Endothelial cell of umbilical vein (primary cell): ENCODE results near the gene STXBP5L. TPM values are rescaled to one million over a fixed set of nuclear protein-coding genes. Genes with fewer than 3 reads are reported as not detected.
A peak's percentile ranks its signal among the peaks of the same experiment; 100 is the strongest.

Experiments used
- Bru-seq: library from RNA; stranded (reverse); fragments of 400-500 nt; gene quantifications from one replicate; lab custom pipeline; 2021; lab: Mats Ljungman, UMichigan
- BruChase-seq, 2 experiments: library from RNA; stranded (reverse); fragments of 400-500 nt; gene quantifications; one replicate each; lab custom pipeline; 2021; lab: Mats Ljungman, UMichigan
- BruUV-seq: library from RNA; stranded (reverse); fragments of 400-500 nt; replicated peaks from 2 replicates; lab custom pipeline; 2021; lab: Mats Ljungman, UMichigan
- CTCF ChIA-PET: fragments of 300-600, 350-600 bp; sonication (Branson Sonifier 250); formaldehyde crosslinking; loops from one replicate; lab custom pipeline; 2021; ENCODE audit warnings: antibody characterized with exemption, inconsistent platforms; lab: Charles Lee
- POLR2A ChIA-PET: fragments of 300-600, 350-600 bp; sonication (Branson Sonifier 250); formaldehyde crosslinking; loops from one replicate; lab custom pipeline; 2021; ENCODE audit warnings: antibody characterized with exemption, inconsistent platforms; lab: Charles Lee
- DNase-seq: peaks from one replicate; pipeline ENCODE4 v3.0.0-alpha.2; 2011; ENCODE audit warnings: low read depth, low spot score
- FAIRE-seq: peaks from 2 replicates; lab custom pipeline; 2011; peaks lifted over from hg19 to GRCh38; lab: Jason Lieb, UNC
- H2AFZ ChIP-seq: 2 replicates; pipeline ENCODE4 v1.6.0; 2012; ENCODE audit warnings: low read depth, low read length, control low read depth, inconsistent platforms
- H3K27ac ChIP-seq: 2 replicates; pipeline ENCODE4 v1.5.1; 2011; ENCODE audit warnings: low read depth, mild to moderate bottlenecking, control low read depth, low read length, moderate library complexity; ENCODE audit not compliant: insufficient read depth
- H3K27me3 ChIP-seq, 2 experiments: 2 replicates each; pipeline versions ENCODE4 v1.6.0 to v1.6.1; 2011; ENCODE audit warnings: low read length in 2 of 2, mixed read lengths in 1 of 2; ENCODE audit not compliant: control insufficient read depth in 2 of 2, insufficient read depth in 2 of 2
- H3K36me3 ChIP-seq, 2 experiments: 2 replicates in 1 of 2; 3 replicates in 1 of 2; pipeline ENCODE4 v1.5.1; 2011; ENCODE audit warnings: low read length in 2 of 2, mild to moderate bottlenecking in 1 of 2, moderate library complexity in 1 of 2; ENCODE audit not compliant: control insufficient read depth in 2 of 2, insufficient read depth in 2 of 2; ENCODE audit errors: extremely low read depth in 1 of 2
- H3K4me1 ChIP-seq: 3 replicates; pipeline ENCODE4 v1.5.1; 2011; ENCODE audit warnings: mild to moderate bottlenecking, low read length; ENCODE audit not compliant: control insufficient read depth, insufficient read depth; ENCODE audit errors: extremely low read depth
- H3K4me2 ChIP-seq: 2 replicates; pipeline ENCODE4 v1.6.1; 2011; ENCODE audit warnings: low read length, control low read depth, mixed read lengths; ENCODE audit not compliant: insufficient read depth
- H3K4me3 ChIP-seq, 3 experiments: fragments of 200-600 bp in 1 of 3; sonication (generic), shearing (Covaris generic) in 1 of 3; replicated peaks in 1 of 3; 2 replicates each; pipeline ENCODE4 v1.5.1; 2011 to 2016; ENCODE audit warnings: control low read depth in 3 of 3, low read length in 3 of 3, mild to moderate bottlenecking in 2 of 3, inconsistent platforms in 1 of 3, low read depth in 1 of 3, moderate library complexity in 1 of 3; ENCODE audit not compliant: insufficient read depth in 1 of 3
- H3K79me2 ChIP-seq: 2 replicates; pipeline ENCODE4 v1.6.0; 2012; ENCODE audit warnings: low read length, inconsistent platforms; ENCODE audit not compliant: control insufficient read depth, insufficient read depth
- H3K9ac ChIP-seq: replicated peaks from 2 replicates; pipeline ENCODE3; 2011; ENCODE audit warnings: low read length, control low read depth; ENCODE audit not compliant: insufficient read depth; ENCODE audit errors: extremely low read depth
- H3K9me1 ChIP-seq: replicated peaks from 3 replicates; pipeline ENCODE4 v1.6.0; 2011; ENCODE audit warnings: mild to moderate bottlenecking, low read length; ENCODE audit not compliant: control insufficient read depth, insufficient read depth; ENCODE audit errors: extremely low read depth
- H3K9me3 ChIP-seq: replicated peaks from 2 replicates; pipeline ENCODE4 v1.5.1; 2012; ENCODE audit warnings: low read length, inconsistent platforms; ENCODE audit not compliant: control insufficient read depth, insufficient read depth
- H4K20me1 ChIP-seq: replicated peaks from 2 replicates; pipeline ENCODE3; 2011; ENCODE audit warnings: mild to moderate bottlenecking, low read length; ENCODE audit not compliant: control insufficient read depth, insufficient read depth; ENCODE audit errors: extremely low read depth
- EZH2 ChIP-seq: IDR thresholded peaks from 2 replicates; pipeline ENCODE4 v1.6.1; 2012; ENCODE audit warnings: borderline replicate concordance, low read depth, mild to moderate bottlenecking, moderate library complexity, low read length, inconsistent platforms; ENCODE audit not compliant: severe bottlenecking
- GATA2 ChIP-seq: IDR thresholded peaks from 2 replicates; pipeline ENCODE4 v1.7.0; 2011; ENCODE audit warnings: low read depth, mild to moderate bottlenecking, moderate library complexity, mixed read lengths, low read length; ENCODE audit not compliant: insufficient read length, insufficient read depth
- JUN ChIP-seq: IDR thresholded peaks from 2 replicates; pipeline ENCODE4 v1.6.1; 2011; ENCODE audit warnings: borderline replicate concordance, low read depth; ENCODE audit not compliant: insufficient read length, insufficient read depth
- POLR2A ChIP-seq: IDR thresholded peaks from 2 replicates; pipeline ENCODE4 v1.6.1; 2012; ENCODE audit warnings: low read depth, mild to moderate bottlenecking, control low read depth, low read length
- POLR2AphosphoS5 ChIP-seq: IDR thresholded peaks from 2 replicates; pipeline ENCODE4 v1.6.1; 2012; ENCODE audit warnings: low read depth, mild to moderate bottlenecking, control low read depth, low read length, moderate library complexity; ENCODE audit not compliant: insufficient read depth
- dilution Hi-C: fragments of 300-500 bp; cut with MboI; formaldehyde crosslinking; loops from one replicate; pipeline ENCODE4 v1.15.0; 2019; ENCODE audit warnings: low sequenced_read_pairs; ENCODE audit not compliant: extremely low pct_ligation_motif_present
- intact Hi-C: fragments of 100-400 bp; cut with micrococcal nuclease; formaldehyde crosslinking; loops from one replicate; pipeline ENCODE4 v1.10.0; 2022
- long read RNA-seq: library from polyadenylated mRNA; stranded (forward); transcript quantifications from one replicate; pipeline ENCODE4 v2.0.0, GENCODE V29; 2021
- polyA minus RNA-seq, 3 experiments: library from RNA; depleted of rRNA, polyadenylated mRNA; stranded (reverse); fragments of >200 nt; gene quantifications; 1 replicate in 1 of 3; 2 replicates in 2 of 3; pipeline ENCODE4 v1.2.3, GENCODE V29; 2011
- polyA plus RNA-seq, 4 experiments: library from polyadenylated mRNA; depleted of rRNA in 3 of 4; stranded (reverse) in 3 of 4; unstranded in 1 of 4; fragments of >200 nt; gene quantifications; 2 replicates each; pipeline versions ENCODE4 v1.2.1 to v1.2.3, GENCODE V29; 2011 to 2012; ENCODE audit warnings: missing spikeins in 1 of 4
- total RNA-seq: library from RNA; stranded (reverse); gene quantifications from 2 replicates; pipeline ENCODE4 v1.2.3, GENCODE V29; 2021
- TF ChIP-seq, protein P1 (sequence below), 2 donors: IDR thresholded peaks; 1 replicate in 1 of 2; 2 replicates in 1 of 2; pipeline ENCODE4 v1.5.1; 2011; ENCODE audit warnings: low read length in 2 of 2, mild to moderate bottlenecking in 2 of 2, moderate library complexity in 2 of 2, control low read depth in 1 of 2, inconsistent platforms in 1 of 2, low read depth in 1 of 2; ENCODE audit not compliant: insufficient read depth in 1 of 2; ENCODE audit errors: extremely low read depth in 1 of 2

Gene STXBP5L
- not detected in 2 replicates for total RNA-seq
- not detected in 2 replicates for polyA plus RNA-seq
- not detected in 2 replicates for polyA plus RNA-seq (2011; cell fraction: cytosol; rRNA removed)
- polyA plus RNA-seq (2011; cell fraction: nucleus; rRNA removed): not detected in 2 replicates
- 0.01 TPM in 1 of 2 replicates, not detected in the other for polyA plus RNA-seq (2012)
- polyA minus RNA-seq: not detected in 2 replicates
- not detected for polyA minus RNA-seq (2011; cell fraction: cytosol; rRNA and poly(A)+ RNA removed)
- not detected in 2 replicates for polyA minus RNA-seq (2011; cell fraction: nucleus; rRNA and poly(A)+ RNA removed)
- percentile 5 among the genes with signal in this experiment for Bru-seq, nascent RNA
- percentile 6 among the genes with signal in this experiment for BruChase-seq, experiment 1, labeled RNA remaining after a 6-hour chase
- percentile 4 among the genes with signal in this experiment for BruChase-seq, experiment 2, labeled RNA remaining after a 2-hour chase
- long read RNA-seq, partial matches to known transcripts: 0 of 2 reads
- long read RNA-seq, other reads (novel, unspliced or antisense): 2 of 2 reads

DNA sequence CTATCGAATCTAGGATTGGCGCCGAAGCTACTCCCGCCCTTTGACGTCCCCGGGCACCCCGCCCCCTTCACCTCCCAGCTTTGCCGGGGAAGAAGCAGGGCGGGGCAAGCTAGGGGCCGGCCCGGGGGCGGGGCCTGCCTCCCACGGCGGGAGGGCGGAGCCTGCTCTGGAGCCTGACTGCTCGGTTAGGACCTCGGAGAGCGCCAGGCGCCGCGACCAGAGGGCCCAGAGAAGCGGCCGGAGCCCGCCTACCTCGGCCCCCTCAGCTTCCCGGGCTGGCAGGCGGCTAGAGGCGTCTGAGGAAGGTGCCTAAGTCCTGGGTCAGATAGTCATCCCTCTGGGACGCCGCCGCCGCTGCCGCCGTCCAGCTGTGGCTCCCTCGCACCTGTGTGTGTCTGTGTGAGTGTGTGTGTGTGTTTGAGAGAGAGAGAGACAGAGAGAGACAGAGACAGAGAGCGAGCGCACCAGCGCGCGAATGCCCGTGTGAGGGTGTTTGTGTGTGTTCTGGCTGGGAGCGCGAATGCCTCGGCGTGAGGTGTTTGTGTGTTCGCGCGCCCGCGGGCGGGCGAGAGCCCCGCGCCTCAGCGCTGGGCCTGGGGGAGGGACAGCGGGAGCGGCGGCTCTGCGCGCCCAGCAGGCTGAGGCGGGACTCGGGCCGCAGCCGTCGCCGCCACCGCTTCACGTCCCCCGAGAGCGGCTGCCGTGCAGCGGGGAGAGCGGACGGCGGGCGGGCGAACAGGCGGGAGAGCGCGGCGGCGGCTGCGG, at the start of gene STXBP5L:
STXBP5L (plus strand) TSS at position 176 of the 765 bp plus-strand sequence. CDS start 1,374 bp downstream, outside the sequence.
- FAIRE-seq (peak; percentile 89), DNase-seq (peak; percentile 83)
- dilution Hi-C loops (no loop called here), intact Hi-C loops (loop anchor here (2.0 to 5.0 kb wide), 3 partner anchors 165 to 349 kb away; partner anchors contain the start of genes GTF2E1 and RABL3)
- peak within 1 kb of the TSS; percentile 83 for H2AFZ ChIP-seq
- peak; percentile 43 for TF ChIP-seq EZH2
- no peak for TF ChIP-seq POLR2AphosphoS5
- ChIA-PET CTCF (no interaction called here), POLR2A (no interaction called here)
- peak within 1 kb of the TSS; percentile 5 to 60 (median 26) for H3K4me3 ChIP-seq
- no peaks in the 10 kb centered on the region for H3K9me1 ChIP-seq
- peaks cover 15 to 33% of the 10 kb centered on the region in 2 experiments for H3K27me3 ChIP-seq
- no peak within 1 kb of the TSS for H3K9ac ChIP-seq
- no peaks in the 10 kb centered on the region for H3K79me2 ChIP-seq
- H3K9me3 ChIP-seq: no peaks in the 10 kb centered on the region
- no peak within 1 kb of the TSS for H3K27ac ChIP-seq
- H3K4me2 ChIP-seq: peak within 1 kb of the TSS; percentile 70
- peaks cover 2% of the 10 kb centered on the region for H4K20me1 ChIP-seq
- no TSS peak for BruUV-seq
- H3K36me3 ChIP-seq: no peaks in the 10 kb centered on the region
- peaks cover 9% of the 10 kb centered on the region for H3K4me1 ChIP-seq

GRCh38 chr3:120858521-120858920, 49.5 kb upstream of the STXBP5L start:
- dilution Hi-C loops: no loop called here
- no peak overlapping the region for H3K9ac ChIP-seq
- H4K20me1 ChIP-seq: no peaks in the 10 kb centered on the region
- H3K27ac ChIP-seq: no peak overlapping the region
- no peaks in the 10 kb centered on the region for H3K4me1 ChIP-seq
- H3K36me3 ChIP-seq: no peaks in the 10 kb centered on the region
- CTCF ChIA-PET: no interaction called here
- H3K9me1 ChIP-seq: no peaks in the 10 kb centered on the region
- H3K79me2 ChIP-seq: no peaks in the 10 kb centered on the region
- H3K9me3 ChIP-seq: no peaks in the 10 kb centered on the region
- POLR2A ChIA-PET: no interaction called here
- TF ChIP-seq JUN (no peak), GATA2 (no peak), EZH2 (no peak), POLR2A (no peak)
- TF ChIP-seq, protein P1, sequence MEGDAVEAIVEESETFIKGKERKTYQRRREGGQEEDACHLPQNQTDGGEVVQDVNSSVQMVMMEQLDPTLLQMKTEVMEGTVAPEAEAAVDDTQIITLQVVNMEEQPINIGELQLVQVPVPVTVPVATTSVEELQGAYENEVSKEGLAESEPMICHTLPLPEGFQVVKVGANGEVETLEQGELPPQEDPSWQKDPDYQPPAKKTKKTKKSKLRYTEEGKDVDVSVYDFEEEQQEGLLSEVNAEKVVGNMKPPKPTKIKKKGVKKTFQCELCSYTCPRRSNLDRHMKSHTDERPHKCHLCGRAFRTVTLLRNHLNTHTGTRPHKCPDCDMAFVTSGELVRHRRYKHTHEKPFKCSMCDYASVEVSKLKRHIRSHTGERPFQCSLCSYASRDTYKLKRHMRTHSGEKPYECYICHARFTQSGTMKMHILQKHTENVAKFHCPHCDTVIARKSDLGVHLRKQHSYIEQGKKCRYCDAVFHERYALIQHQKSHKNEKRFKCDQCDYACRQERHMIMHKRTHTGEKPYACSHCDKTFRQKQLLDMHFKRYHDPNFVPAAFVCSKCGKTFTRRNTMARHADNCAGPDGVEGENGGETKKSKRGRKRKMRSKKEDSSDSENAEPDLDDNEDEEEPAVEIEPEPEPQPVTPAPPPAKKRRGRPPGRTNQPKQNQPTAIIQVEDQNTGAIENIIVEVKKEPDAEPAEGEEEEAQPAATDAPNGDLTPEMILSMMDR (IDR thresholded peaks at IDR 0.05; ENCODE audit: extremely low read depth in 1 of 2, insufficient read depth in 1 of 2, low read depth in 1 of 2, low read length in 2 of 2): no peak
- no TSS peak for BruUV-seq
- no peak for FAIRE-seq
- H2AFZ ChIP-seq: no peak overlapping the region
- no peak overlapping the region for H3K4me3 ChIP-seq
- no peak for DNase-seq
- intact Hi-C loops: no loop called here
- H3K27me3 ChIP-seq: peaks cover 2 to 3% of the 10 kb centered on the region in 2 experiments
- H3K4me2 ChIP-seq: no peak overlapping the region
